ENCODE data around the gene KRTAP13-2.

GRCh38 chr21:30329203-30329875 lies 42.7 kb downstream of the KRTAP13-2 start:
- no peak for TF ChIP-seq CTCF (IDR thresholded peaks at IDR 0.05)
- no peak for TF ChIP-seq POLR2A (IDR thresholded peaks at IDR 0.05)
